Loucy (cell line): Measurements from ENCODE around the gene SDK1.

ENCODE experiments used
- H2AFZ ChIP-seq: fragments of 200-600 bp; sonication (generic); 2 replicates; pipeline ENCODE4 v1.6.0; 2016; ENCODE audit warnings: antibody characterized with exemption, mild to moderate bottlenecking, low read length, moderate library complexity
- H3F3A ChIP-seq: fragments of 200-600 bp; 2 replicates; pipeline ENCODE4 v1.6.0; 2016; ENCODE audit warnings: antibody characterized with exemption, low read depth, mild to moderate bottlenecking
- H3K27me3 ChIP-seq: fragments of 200-600 bp; sonication (generic); 2 replicates; pipeline ENCODE4 v1.6.1; 2014; ENCODE audit warnings: low read length, mild to moderate bottlenecking; ENCODE audit not compliant: insufficient read depth, poor library complexity, severe bottlenecking
- H3K36me3 ChIP-seq: fragments of 200-600 bp; sonication (generic); 2 replicates; pipeline ENCODE4 v1.6.1; 2016; ENCODE audit warnings: low read length; ENCODE audit not compliant: insufficient read depth
- H3K4me1 ChIP-seq: fragments of 200-600 bp; sonication (generic); 2 replicates; pipeline ENCODE4 v1.5.1; 2014; ENCODE audit warnings: low read length, mild to moderate bottlenecking; ENCODE audit not compliant: insufficient read depth, poor library complexity, severe bottlenecking
- H3K4me2 ChIP-seq: fragments of 200-600 bp; sonication (generic); 2 replicates; pipeline ENCODE4 v1.6.0; 2014; ENCODE audit warnings: antibody characterized with exemption, low read length, low read depth, mild to moderate bottlenecking; ENCODE audit not compliant: poor library complexity, severe bottlenecking
- H3K4me3 ChIP-seq: fragments of 200-600 bp; sonication (generic); 2 replicates; pipeline ENCODE4 v1.5.1; 2014; ENCODE audit warnings: low read length, mild to moderate bottlenecking, mixed read lengths; ENCODE audit not compliant: poor library complexity, severe bottlenecking
- H3K79me2 ChIP-seq: fragments of 200-600 bp; sonication (generic); 2 replicates; pipeline ENCODE4 v1.6.1; 2014; ENCODE audit warnings: low read length; ENCODE audit not compliant: insufficient read depth
- H3K9ac ChIP-seq: fragments of 200-600 bp; sonication (generic); 2 replicates; pipeline ENCODE4 v1.6.0; 2014; ENCODE audit warnings: mild to moderate bottlenecking, low read depth, low read length, moderate library complexity; ENCODE audit not compliant: poor library complexity, severe bottlenecking
- H3K9me2 ChIP-seq: fragments of 200-600 bp; sonication (generic); replicated peaks from 2 replicates; pipeline ENCODE4 v1.6.1; 2016; ENCODE audit warnings: low read depth, low read length, mixed read lengths
- H3K9me3 ChIP-seq: fragments of 200-600 bp; sonication (generic); 2 replicates; pipeline ENCODE4 v1.6.1; 2014; ENCODE audit warnings: mild to moderate bottlenecking, antibody characterized with exemption, low read length, low read depth; ENCODE audit not compliant: insufficient read depth
- H4K20me1 ChIP-seq: fragments of 200-600 bp; sonication (generic); 2 replicates; pipeline ENCODE4 v1.6.0; 2014; ENCODE audit warnings: antibody characterized with exemption, low read length, mild to moderate bottlenecking; ENCODE audit not compliant: insufficient read depth, poor library complexity, severe bottlenecking
- EZH2phosphoT487 ChIP-seq: fragments of 200-600 bp; IDR thresholded peaks from 2 replicates; pipeline ENCODE4 v1.6.1; 2018; ENCODE audit warnings: antibody characterized with exemption, mild to moderate bottlenecking, moderate library complexity, borderline replicate concordance
- TF ChIP-seq, protein P1 (sequence below): fragments of 200-600 bp; sonication (generic); conservative IDR thresholded peaks from 2 replicates; pipeline ENCODE4 v1.5.1; 2014; ENCODE audit warnings: mild to moderate bottlenecking, antibody characterized with exemption, low read length

SDK1 gene

DNA sequence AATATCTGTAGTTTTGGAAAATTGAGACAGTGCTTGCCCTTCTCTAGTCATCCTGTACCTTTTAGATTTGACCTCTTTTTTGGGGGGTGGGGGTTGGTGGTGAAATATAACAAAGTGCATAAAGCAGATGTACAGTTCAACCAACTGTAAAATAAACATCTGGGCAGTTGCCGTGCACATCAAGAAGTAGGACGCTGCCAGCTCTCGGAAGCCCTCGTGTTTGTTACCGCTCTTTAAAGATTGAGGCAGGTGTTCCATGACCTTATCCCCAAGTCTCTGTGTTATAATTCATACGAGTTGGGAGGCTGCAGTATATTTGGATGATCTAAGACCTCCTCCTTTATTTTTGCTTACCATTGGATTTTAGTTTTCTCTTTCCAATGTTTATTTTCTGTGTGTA, 55.1 kb downstream of the SDK1 start:
- no peaks in the 10 kb centered on the region for H3F3A ChIP-seq
- no peaks in the 10 kb centered on the region for H3K9me3 ChIP-seq
- H3K9me2 ChIP-seq: no peaks in the 10 kb centered on the region
- H3K4me2 ChIP-seq: no peak overlapping the region
- H3K36me3 ChIP-seq: no peaks in the 10 kb centered on the region
- TF ChIP-seq, protein P1, sequence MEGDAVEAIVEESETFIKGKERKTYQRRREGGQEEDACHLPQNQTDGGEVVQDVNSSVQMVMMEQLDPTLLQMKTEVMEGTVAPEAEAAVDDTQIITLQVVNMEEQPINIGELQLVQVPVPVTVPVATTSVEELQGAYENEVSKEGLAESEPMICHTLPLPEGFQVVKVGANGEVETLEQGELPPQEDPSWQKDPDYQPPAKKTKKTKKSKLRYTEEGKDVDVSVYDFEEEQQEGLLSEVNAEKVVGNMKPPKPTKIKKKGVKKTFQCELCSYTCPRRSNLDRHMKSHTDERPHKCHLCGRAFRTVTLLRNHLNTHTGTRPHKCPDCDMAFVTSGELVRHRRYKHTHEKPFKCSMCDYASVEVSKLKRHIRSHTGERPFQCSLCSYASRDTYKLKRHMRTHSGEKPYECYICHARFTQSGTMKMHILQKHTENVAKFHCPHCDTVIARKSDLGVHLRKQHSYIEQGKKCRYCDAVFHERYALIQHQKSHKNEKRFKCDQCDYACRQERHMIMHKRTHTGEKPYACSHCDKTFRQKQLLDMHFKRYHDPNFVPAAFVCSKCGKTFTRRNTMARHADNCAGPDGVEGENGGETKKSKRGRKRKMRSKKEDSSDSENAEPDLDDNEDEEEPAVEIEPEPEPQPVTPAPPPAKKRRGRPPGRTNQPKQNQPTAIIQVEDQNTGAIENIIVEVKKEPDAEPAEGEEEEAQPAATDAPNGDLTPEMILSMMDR: no peak
- no peak overlapping the region for H3K9ac ChIP-seq
- H3K27me3 ChIP-seq: no peaks in the 10 kb centered on the region
- no peaks in the 10 kb centered on the region for H4K20me1 ChIP-seq
- no peak overlapping the region for H3K4me3 ChIP-seq
- no peaks in the 10 kb centered on the region for H3K4me1 ChIP-seq
- no peak overlapping the region for H2AFZ ChIP-seq
- no peaks in the 10 kb centered on the region for H3K79me2 ChIP-seq

DNA sequence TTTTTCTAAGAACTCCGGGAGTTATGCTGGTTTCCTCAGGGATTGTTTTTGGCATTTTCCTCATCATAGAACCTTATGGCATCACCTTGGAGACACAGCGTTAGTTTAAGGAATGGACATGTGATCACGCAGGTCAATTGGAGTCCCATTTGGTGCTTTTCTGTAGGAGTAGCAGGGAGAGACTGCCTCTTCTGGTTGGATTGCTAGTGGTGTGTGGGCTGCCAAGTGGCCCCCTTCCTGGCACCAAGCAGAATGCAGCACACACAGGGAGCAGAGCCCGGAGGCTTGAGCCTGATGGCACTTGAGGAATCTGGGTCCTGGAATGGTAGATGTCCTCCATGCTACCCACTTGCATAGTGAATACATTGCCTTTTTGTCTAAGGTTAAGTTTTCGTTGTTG, 57.9 kb downstream of the SDK1 start:
- Histone ChIP-seq H3K9me3 (no peaks in the 10 kb centered on the region), H3K36me3 (no peaks in the 10 kb centered on the region), H3K4me2 (no peak overlapping the region), H3K9me2 (no peaks in the 10 kb centered on the region), H2AFZ (no peak overlapping the region), H3F3A (no peaks in the 10 kb centered on the region), H3K4me3 (no peak overlapping the region), H3K9ac (no peak overlapping the region), H3K27me3 (no peaks in the 10 kb centered on the region), H3K79me2 (no peaks in the 10 kb centered on the region), H4K20me1 (no peaks in the 10 kb centered on the region), H3K4me1 (no peaks in the 10 kb centered on the region)
- TF ChIP-seq, protein P1: no peak
- TF ChIP-seq EZH2phosphoT487: no peak

DNA sequence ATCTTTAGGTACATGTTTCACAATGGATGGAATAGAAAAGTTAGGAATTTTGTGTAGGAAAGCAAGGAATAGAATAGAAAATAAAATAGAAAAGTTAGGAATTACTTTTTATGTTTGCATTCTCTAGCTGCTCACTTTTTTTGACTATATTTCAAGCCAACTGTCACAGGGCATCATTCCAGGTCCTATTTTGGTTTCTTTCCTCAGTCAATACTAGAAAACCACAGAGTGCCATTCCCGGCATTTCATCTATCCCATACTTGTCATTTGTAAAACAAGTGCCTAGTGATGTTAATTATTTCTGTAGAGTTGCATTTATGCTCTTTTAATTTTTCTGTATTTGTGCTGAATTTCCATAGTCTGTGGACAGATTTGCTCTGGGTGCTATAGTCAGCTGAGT, 66.2 kb downstream of the SDK1 start:
- Histone ChIP-seq H3K9me3 (no peaks in the 10 kb centered on the region), H3K27me3 (no peaks in the 10 kb centered on the region), H4K20me1 (no peaks in the 10 kb centered on the region), H3K9ac (no peak overlapping the region), H3K4me1 (peaks cover 10% of the 10 kb centered on the region), H3K79me2 (no peaks in the 10 kb centered on the region), H3K4me3 (no peak overlapping the region), H3K36me3 (no peaks in the 10 kb centered on the region), H3K4me2 (no peak overlapping the region), H3K9me2 (no peaks in the 10 kb centered on the region), H2AFZ (no peak overlapping the region), H3F3A (no peaks in the 10 kb centered on the region)
- TF ChIP-seq EZH2phosphoT487: no peak
- TF ChIP-seq, protein P1: no peak
